Lower leg skin (tissue), 3 donors: ENCODE data around the gene SULT1E1.

ENCODE experiments used
- POLR2A ChIP-seq, 2 donors: fragments of 450-650 bp; IDR thresholded peaks; one replicate each; pipeline ENCODE4 v1.6.1; 2016 to 2017; ENCODE audit warnings: antibody characterized with exemption in 2 of 2, mild to moderate bottlenecking in 1 of 2, moderate library complexity in 1 of 2
- TF ChIP-seq, protein P1 (sequence below), 3 donors: fragments of 450-650 bp; IDR thresholded peaks; one replicate each; pipeline ENCODE4 v1.5.1; 2016; ENCODE audit warnings: antibody characterized with exemption in 3 of 3, mild to moderate bottlenecking in 3 of 3, moderate library complexity in 2 of 3

DNA sequence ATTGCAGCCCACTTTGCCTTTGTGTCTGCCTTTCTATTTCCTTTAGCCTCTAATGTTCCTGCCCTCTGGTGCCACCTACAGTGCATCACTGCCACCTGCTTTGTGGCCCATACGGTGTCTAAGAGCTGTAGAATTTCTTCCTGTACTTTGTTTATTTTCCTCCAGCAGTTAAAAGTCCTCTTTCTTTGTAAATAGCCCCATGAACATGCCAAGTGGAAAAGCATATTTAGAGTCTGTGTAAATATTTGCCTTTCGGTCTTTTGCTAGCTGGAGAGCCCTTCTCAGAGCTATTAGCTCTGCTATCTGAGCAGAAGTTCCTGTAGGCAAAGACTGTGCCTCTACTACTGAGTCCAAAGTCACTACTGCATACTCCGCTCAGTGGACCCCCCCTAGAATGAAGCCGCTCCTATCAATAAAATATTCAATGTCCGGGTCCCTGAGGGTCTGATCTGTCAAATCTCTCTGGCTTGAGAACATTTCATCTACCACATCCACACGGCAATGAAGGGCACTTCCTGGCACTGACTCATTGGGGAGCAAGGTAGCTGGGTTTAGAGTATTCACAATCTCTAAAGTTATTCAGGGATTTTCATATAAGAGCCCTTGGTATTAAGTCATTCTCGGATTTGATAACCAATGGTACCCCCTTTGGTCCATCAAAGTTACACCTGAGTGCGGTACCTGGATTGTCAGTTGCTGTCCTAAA, 36.3 kb downstream of the SULT1E1 start:
- TF ChIP-seq POLR2A (IDR thresholded peaks at IDR 0.05): no peak
- TF ChIP-seq, protein P1, sequence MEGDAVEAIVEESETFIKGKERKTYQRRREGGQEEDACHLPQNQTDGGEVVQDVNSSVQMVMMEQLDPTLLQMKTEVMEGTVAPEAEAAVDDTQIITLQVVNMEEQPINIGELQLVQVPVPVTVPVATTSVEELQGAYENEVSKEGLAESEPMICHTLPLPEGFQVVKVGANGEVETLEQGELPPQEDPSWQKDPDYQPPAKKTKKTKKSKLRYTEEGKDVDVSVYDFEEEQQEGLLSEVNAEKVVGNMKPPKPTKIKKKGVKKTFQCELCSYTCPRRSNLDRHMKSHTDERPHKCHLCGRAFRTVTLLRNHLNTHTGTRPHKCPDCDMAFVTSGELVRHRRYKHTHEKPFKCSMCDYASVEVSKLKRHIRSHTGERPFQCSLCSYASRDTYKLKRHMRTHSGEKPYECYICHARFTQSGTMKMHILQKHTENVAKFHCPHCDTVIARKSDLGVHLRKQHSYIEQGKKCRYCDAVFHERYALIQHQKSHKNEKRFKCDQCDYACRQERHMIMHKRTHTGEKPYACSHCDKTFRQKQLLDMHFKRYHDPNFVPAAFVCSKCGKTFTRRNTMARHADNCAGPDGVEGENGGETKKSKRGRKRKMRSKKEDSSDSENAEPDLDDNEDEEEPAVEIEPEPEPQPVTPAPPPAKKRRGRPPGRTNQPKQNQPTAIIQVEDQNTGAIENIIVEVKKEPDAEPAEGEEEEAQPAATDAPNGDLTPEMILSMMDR (IDR thresholded peaks at IDR 0.05): peak in 1 of 3 donors; percentile 54
